ENCODE results near the gene HIF3A. TPM values are rescaled to one million over a fixed set of nuclear protein-coding genes. Genes with fewer than 3 reads are reported as not detected.
"Not testable (repeated sequence)": the region's sequence is repeated elsewhere in the genome, so short reads cannot be mapped to it uniquely, and the experiment has no call there.

The HIF3A gene
- total RNA-seq, 1 donor = not detected

GRCh38 chr19:46374536-46375475, 78.0 kb downstream of the HIF3A start:
- Histone ChIP-seq H3K4me1 (ENCODE audit: insufficient read depth, low read length) (peaks cover 4% of the 10 kb centered on the region), H3K4me3 (ENCODE audit: low read length) (no peak overlapping the region), H3K27me3 (ENCODE audit: insufficient read depth, low read length) (no peaks in the 10 kb centered on the region), H3K9me3 (ENCODE audit: low read depth, low read length) (no peaks in the 10 kb centered on the region)

- H3K27me3 ChIP-seq (ENCODE audit: insufficient read depth, low read length); H3K4me3 ChIP-seq (ENCODE audit: low read length); H3K4me1 ChIP-seq (ENCODE audit: insufficient read depth, low read length); H3K9me3 ChIP-seq (ENCODE audit: low read depth, low read length): not testable (repeated sequence)
These were observed 78.7 kb downstream of the HIF3A start for GRCh38 chr19:46375476-46376067.

- Histone ChIP-seq H3K9me3 (ENCODE audit: low read depth, low read length) (no peaks in the 10 kb centered on the region), H3K27me3 (ENCODE audit: insufficient read depth, low read length) (no peaks in the 10 kb centered on the region), H3K4me1 (ENCODE audit: insufficient read depth, low read length) (peaks cover 4% of the 10 kb centered on the region), H3K4me3 (ENCODE audit: low read length) (no peak overlapping the region)
These were observed 79.7 kb downstream of the HIF3A start for GRCh38 chr19:46376241-46377153.

DNA sequence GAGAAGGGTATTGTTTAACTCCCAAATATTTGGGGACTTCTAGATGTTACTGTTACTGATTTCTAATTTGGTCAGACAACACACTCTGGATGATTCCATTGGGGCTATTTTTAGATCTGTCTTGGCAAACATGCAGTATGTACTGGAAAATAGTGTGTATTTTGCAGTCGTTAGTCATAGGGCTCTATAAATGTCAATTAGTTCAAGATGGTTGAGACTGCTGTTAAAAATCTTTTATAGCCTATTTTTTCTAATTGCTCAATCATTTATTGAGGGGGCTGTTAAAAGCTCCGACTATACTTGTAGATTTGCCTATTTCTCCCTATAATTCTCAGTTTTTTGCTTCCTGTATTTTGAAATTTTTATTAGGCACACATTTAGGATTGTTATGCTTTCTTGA, 81.4 kb downstream of the HIF3A start:
- no peaks in the 10 kb centered on the region for H3K27me3 ChIP-seq (ENCODE audit: insufficient read depth, low read length)
- H3K9me3 ChIP-seq (ENCODE audit: low read depth, low read length) = no peaks in the 10 kb centered on the region
- H3K4me1 ChIP-seq (ENCODE audit: insufficient read depth, low read length) = no peaks in the 10 kb centered on the region
- no peak overlapping the region for H3K4me3 ChIP-seq (ENCODE audit: low read length)

DNA sequence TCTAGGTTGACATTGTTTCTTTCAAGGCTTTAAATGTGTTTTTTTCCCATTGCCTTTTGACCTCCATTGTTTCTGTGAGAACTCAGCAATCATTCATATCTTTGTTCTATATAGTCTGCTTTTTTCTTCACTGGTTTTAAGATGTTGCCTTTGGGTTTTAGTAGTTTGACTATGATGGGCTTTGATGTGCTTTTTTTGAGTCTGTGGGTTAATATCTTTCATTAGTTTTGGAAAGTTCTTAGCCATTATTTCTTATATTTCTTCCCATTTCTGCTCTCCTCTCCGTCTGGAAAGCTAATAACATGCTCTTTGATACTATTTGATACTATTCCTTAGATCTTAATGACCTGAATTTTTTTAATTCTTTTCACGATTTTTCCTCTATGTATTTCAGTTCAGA, 83.8 kb downstream of the HIF3A start:
- Histone ChIP-seq H3K4me3 (ENCODE audit: low read length) (no peak overlapping the region), H3K9me3 (ENCODE audit: low read depth, low read length) (no peaks in the 10 kb centered on the region), H3K4me1 (ENCODE audit: insufficient read depth, low read length) (no peaks in the 10 kb centered on the region), H3K27me3 (ENCODE audit: insufficient read depth, low read length) (no peaks in the 10 kb centered on the region)

GRCh38 chr19:46381346-46381745, 84.5 kb downstream of the HIF3A start:
- no peak overlapping the region for H3K4me3 ChIP-seq (ENCODE audit: low read length)
- no peaks in the 10 kb centered on the region for H3K9me3 ChIP-seq (ENCODE audit: low read depth, low read length)
- no peaks in the 10 kb centered on the region for H3K4me1 ChIP-seq (ENCODE audit: insufficient read depth, low read length)
- H3K27me3 ChIP-seq (ENCODE audit: insufficient read depth, low read length) = no peaks in the 10 kb centered on the region

- no peaks in the 10 kb centered on the region for H3K4me1 ChIP-seq (ENCODE audit: insufficient read depth, low read length)
- H3K9me3 ChIP-seq (ENCODE audit: low read depth, low read length) = no peaks in the 10 kb centered on the region
- no peak overlapping the region for H3K4me3 ChIP-seq (ENCODE audit: low read length)
- no peaks in the 10 kb centered on the region for H3K27me3 ChIP-seq (ENCODE audit: insufficient read depth, low read length)
These were observed 85.0 kb downstream of the HIF3A start for GRCh38 chr19:46381756-46382345.

- no peaks in the 10 kb centered on the region for H3K4me1 ChIP-seq (ENCODE audit: insufficient read depth, low read length)
- no peaks in the 10 kb centered on the region for H3K27me3 ChIP-seq (ENCODE audit: insufficient read depth, low read length)
- no peak overlapping the region for H3K4me3 ChIP-seq (ENCODE audit: low read length)
- H3K9me3 ChIP-seq (ENCODE audit: low read depth, low read length) = no peaks in the 10 kb centered on the region
These were observed 86.5 kb downstream of the HIF3A start for GRCh38 chr19:46383171-46383815.

- no peak overlapping the region for H3K4me3 ChIP-seq (ENCODE audit: low read length)
- no peaks in the 10 kb centered on the region for H3K9me3 ChIP-seq (ENCODE audit: low read depth, low read length)
- H3K4me1 ChIP-seq (ENCODE audit: insufficient read depth, low read length) = no peaks in the 10 kb centered on the region
- H3K27me3 ChIP-seq (ENCODE audit: insufficient read depth, low read length) = no peaks in the 10 kb centered on the region
These were observed 87.0 kb downstream of the HIF3A start for GRCh38 chr19:46383846-46384245.

GRCh38 chr19:46384396-46384795, 87.6 kb downstream of the HIF3A start:
- no peak overlapping the region for H3K4me3 ChIP-seq (ENCODE audit: low read length)
- H3K9me3 ChIP-seq (ENCODE audit: low read depth, low read length) = no peaks in the 10 kb centered on the region
- no peaks in the 10 kb centered on the region for H3K4me1 ChIP-seq (ENCODE audit: insufficient read depth, low read length)
- no peaks in the 10 kb centered on the region for H3K27me3 ChIP-seq (ENCODE audit: insufficient read depth, low read length)

DNA sequence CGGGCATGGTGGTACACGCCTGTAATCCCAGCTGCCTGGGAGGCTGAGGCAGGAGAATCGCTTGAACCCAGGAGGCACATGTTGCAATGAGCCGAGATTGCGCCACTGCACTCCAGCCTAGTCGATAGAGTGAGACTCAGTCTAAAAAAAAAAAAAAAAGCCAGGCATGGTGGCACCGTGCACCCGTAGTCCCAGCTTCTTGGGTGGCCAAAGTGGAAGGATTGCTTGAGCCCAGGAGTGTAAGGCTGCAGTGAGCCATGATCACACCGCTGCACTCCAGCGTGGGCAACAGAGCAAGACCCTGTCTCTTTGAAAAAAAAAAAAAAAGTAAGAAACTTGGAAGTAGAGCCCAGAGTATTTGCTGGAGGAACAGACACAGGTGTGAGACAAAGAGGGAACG, 88.8 kb downstream of the HIF3A start:
- Histone ChIP-seq H3K4me3 (ENCODE audit: low read length) (no peak overlapping the region), H3K9me3 (ENCODE audit: low read depth, low read length) (no peaks in the 10 kb centered on the region), H3K4me1 (ENCODE audit: insufficient read depth, low read length) (no peaks in the 10 kb centered on the region), H3K27me3 (ENCODE audit: insufficient read depth, low read length) (no peaks in the 10 kb centered on the region)

- H3K4me3 ChIP-seq (ENCODE audit: low read length) = no peak overlapping the region
- no peaks in the 10 kb centered on the region for H3K27me3 ChIP-seq (ENCODE audit: insufficient read depth, low read length)
- H3K9me3 ChIP-seq (ENCODE audit: low read depth, low read length) = no peaks in the 10 kb centered on the region
- no peaks in the 10 kb centered on the region for H3K4me1 ChIP-seq (ENCODE audit: insufficient read depth, low read length)
These were observed 89.3 kb downstream of the HIF3A start for GRCh38 chr19:46386151-46386550.

- H3K4me3 ChIP-seq (ENCODE audit: low read length) = no peak overlapping the region
- no peaks in the 10 kb centered on the region for H3K27me3 ChIP-seq (ENCODE audit: insufficient read depth, low read length)
- no peaks in the 10 kb centered on the region for H3K4me1 ChIP-seq (ENCODE audit: insufficient read depth, low read length)
- no peaks in the 10 kb centered on the region for H3K9me3 ChIP-seq (ENCODE audit: low read depth, low read length)
These were observed 90.3 kb downstream of the HIF3A start for GRCh38 chr19:46386996-46387712.

DNA sequence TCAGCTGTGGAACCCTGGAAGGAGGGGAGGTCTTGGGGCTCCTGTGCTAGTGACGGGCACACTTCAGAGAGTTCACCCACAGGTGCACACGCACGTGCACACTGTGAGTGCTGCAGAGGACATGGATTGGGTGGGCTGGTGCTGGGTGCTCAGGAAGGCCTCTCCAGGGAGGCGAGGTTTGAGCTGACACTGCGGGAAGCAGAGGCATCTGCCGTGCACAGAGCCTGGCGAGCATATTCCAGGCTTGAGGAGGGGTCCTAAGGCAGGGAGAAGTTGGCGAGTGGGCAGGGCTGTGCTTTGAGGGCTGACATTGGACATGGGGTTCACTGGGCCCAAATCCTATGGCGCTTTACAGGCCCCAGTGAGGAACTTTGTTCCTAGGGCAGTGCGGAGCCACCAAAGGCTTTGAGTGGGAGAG, 90.9 kb downstream of the HIF3A start:
- no peaks in the 10 kb centered on the region for H3K4me1 ChIP-seq (ENCODE audit: insufficient read depth, low read length)
- H3K4me3 ChIP-seq (ENCODE audit: low read length) = no peak overlapping the region
- no peaks in the 10 kb centered on the region for H3K27me3 ChIP-seq (ENCODE audit: insufficient read depth, low read length)
- H3K9me3 ChIP-seq (ENCODE audit: low read depth, low read length) = no peaks in the 10 kb centered on the region

All from mononuclear cell (primary cell).